ENCODE results near the gene RNF10.

Gene RNF10

DNA sequence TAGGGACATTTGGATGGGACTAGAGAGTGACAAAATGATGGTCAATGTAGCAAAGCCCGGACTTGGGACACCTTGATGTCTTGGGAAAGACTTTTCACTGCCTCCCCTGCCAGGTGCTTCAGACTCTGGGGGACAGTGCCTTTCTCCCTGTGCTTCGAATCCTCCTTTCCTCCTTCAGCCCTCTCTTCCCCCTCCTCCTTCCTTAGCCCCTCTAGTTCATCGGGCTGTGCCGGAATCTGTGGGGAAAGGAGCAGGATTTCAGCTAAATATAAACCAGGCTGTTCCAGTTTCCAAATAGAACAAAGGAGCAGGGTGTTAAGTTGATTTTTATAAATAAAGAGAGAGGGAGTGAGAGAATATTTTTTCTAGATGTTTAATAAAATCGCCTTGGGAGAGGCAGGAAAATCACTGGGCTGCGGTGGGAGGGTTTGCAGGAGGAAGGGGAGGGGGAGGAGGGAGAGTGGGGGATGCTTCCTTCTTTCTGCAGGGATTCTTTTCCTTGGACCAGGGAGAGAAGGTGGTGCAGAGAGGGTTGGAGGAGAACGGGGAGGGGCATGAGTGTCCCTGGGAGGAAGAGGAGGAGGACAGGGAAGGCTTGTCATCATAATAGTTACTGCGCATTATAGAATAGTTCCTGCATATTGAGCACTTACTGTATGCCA, 84.9 kb downstream of the RNF10 start:
- no peak for DNase-seq

DNA sequence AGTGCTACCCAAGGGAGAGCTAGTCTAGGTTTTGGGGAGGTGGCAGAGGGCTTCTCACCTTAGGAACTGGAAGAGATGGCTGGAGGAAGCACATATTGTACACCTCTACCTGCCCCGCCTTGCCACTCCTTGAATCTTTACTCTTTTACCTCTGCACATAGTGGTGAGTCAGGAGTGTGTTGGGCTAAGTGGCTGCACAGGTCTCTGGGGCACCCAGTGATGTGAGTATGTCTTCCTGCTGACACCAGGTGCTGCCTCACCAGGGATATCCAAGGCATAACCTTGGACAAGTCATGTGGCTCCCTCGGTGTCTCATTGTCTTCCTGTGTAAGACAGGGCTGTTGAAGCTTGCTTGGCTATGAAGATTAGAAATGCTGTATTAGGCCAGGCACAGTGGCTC, 86.5 kb downstream of the RNF10 start:
- DNase-seq, result no peak

DNA sequence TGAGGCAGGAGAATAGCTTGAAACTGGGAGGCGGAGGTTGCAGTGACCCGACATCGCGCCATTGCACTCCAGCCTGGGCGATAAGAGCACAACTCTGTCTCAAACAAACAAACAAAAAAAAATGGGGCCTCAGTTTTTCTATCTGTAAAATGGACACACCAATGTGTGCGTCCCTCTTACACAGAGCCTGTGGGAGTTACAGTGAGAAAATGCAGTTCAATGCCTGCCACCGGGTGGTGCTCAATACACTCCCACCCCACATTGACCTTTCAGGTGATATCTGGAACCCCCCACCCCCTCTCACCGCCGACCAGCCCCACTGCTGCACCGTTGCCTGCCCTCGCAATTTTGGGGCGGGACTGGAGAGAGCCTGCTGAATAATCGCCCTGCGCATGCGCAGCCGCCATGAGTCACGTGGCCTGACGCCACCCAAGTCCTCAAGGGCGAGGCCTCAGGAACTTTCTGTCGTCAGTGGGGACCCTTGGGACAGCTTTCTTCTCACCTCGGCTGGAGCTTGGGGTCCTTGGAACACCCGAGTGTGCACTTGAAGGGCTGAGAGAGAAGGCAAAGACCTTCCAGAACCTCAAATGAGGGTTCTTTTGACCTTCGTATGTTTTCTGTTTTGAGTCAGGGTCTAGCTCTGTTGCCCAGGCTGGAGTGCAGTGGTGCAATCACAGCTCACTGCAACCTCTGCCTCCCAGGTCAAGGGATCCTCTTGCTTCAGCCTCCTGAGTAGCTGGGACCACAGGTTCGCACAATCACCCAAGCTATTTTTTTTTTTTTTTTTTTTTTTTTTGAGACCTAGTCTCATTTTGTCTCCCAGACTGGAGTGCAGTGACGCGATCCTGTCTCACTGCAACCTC, 91.6 kb downstream of the RNF10 start:
- no peak for DNase-seq
